Kidney epithelial cell (primary cell): ENCODE results near the gene GPR146. TPM values are rescaled to one million over a fixed set of nuclear protein-coding genes. Genes with fewer than 3 reads are reported as not detected.

ENCODE experiments used
- DNase-seq: peaks from one replicate; pipeline ENCODE4 v3.0.0-alpha.2; 2010; ENCODE audit warnings: low read depth
- H3K27me3 ChIP-seq: 2 replicates; pipeline ENCODE4 v1.6.0; 2011; ENCODE audit warnings: low read length; ENCODE audit not compliant: control insufficient read depth, insufficient read depth
- H3K36me3 ChIP-seq: 2 replicates; pipeline ENCODE4 v1.5.1; 2011; ENCODE audit warnings: low read length; ENCODE audit not compliant: control insufficient read depth, insufficient read depth
- H3K4me3 ChIP-seq: 2 replicates; pipeline ENCODE4 v1.5.1; 2011; ENCODE audit warnings: low read depth, mild to moderate bottlenecking, control low read depth, low read length
- total RNA-seq: library from RNA; depleted of rRNA; stranded (reverse); fragments of >200 nt; gene quantifications from 2 replicates; pipeline ENCODE4 v1.2.3, GENCODE V29; 2015
- TF ChIP-seq, protein P1 (sequence below): IDR thresholded peaks from 2 replicates; pipeline ENCODE4 v1.5.1; 2011; ENCODE audit warnings: mild to moderate bottlenecking, moderate library complexity, low read length, control low read depth, inconsistent platforms; ENCODE audit not compliant: insufficient read depth, poor library complexity, severe bottlenecking

The GPR146 gene
- total RNA-seq, 1 donor from 2014 or later: 0.21 TPM

DNA sequence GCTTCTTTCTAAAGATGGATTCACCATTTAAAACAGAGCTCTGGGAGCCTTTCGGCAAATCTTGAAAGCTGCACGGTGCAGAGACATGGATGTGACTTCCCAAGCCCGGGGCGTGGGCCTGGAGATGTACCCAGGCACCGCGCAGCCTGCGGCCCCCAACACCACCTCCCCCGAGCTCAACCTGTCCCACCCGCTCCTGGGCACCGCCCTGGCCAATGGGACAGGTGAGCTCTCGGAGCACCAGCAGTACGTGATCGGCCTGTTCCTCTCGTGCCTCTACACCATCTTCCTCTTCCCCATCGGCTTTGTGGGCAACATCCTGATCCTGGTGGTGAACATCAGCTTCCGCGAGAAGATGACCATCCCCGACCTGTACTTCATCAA is 47.3 kb downstream of the GPR146 start:
- peaks cover 8% of the 10 kb centered on the region for H3K27me3 ChIP-seq
- H3K36me3 ChIP-seq: no peaks in the 10 kb centered on the region
- H3K4me3 ChIP-seq: no peak overlapping the region
- TF ChIP-seq, protein P1, sequence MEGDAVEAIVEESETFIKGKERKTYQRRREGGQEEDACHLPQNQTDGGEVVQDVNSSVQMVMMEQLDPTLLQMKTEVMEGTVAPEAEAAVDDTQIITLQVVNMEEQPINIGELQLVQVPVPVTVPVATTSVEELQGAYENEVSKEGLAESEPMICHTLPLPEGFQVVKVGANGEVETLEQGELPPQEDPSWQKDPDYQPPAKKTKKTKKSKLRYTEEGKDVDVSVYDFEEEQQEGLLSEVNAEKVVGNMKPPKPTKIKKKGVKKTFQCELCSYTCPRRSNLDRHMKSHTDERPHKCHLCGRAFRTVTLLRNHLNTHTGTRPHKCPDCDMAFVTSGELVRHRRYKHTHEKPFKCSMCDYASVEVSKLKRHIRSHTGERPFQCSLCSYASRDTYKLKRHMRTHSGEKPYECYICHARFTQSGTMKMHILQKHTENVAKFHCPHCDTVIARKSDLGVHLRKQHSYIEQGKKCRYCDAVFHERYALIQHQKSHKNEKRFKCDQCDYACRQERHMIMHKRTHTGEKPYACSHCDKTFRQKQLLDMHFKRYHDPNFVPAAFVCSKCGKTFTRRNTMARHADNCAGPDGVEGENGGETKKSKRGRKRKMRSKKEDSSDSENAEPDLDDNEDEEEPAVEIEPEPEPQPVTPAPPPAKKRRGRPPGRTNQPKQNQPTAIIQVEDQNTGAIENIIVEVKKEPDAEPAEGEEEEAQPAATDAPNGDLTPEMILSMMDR: no peak
- DNase-seq: no peak

DNA sequence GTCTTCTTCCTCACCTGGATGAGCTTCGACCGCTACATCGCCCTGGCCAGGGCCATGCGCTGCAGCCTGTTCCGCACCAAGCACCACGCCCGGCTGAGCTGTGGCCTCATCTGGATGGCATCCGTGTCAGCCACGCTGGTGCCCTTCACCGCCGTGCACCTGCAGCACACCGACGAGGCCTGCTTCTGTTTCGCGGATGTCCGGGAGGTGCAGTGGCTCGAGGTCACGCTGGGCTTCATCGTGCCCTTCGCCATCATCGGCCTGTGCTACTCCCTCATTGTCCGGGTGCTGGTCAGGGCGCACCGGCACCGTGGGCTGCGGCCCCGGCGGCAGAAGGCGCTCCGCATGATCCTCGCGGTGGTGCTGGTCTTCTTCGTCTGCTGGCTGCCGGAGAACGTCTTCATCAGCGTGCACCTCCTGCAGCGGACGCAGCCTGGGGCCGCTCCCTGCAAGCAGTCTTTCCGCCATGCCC is 47.9 kb downstream of the GPR146 start:
- H3K27me3 ChIP-seq: peaks cover 8% of the 10 kb centered on the region
- no peak for DNase-seq
- no peaks in the 10 kb centered on the region for H3K36me3 ChIP-seq
- no peak overlapping the region for H3K4me3 ChIP-seq
- TF ChIP-seq, protein P1: no peak

DNA sequence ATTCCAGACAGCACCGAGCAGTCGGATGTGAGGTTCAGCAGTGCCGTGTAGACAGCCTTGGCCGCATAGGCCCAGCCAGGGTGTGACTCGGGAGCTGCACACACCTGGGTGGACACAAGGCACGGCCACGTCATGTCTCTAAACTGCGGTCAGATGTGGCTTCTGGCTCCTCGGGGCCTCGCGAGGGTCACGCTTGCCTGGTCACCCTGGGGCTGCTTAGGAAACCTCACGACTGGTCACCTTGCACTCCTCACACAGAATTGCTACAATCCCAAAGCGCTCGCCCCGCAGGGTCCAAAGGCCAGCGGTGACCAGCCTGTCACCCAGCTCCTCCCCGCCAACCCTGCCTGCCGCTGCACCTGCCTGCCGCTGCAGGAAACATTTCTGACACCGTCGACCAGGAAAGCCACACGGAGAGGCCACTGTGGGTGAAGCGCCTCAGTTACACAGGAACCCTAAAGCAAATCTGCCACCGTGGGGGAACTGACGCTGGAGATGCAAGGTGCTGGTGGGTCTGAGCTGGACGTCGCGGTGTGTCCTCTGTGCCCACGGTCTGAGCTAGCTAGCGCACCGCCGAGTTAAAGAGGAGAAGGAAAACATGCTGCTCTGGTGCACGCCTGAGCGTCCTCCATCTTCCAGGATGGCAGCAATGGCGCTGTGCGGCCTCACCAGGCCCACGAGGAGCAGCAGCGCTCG is 48.6 kb downstream of the GPR146 start:
- TF ChIP-seq, protein P1: no peak
- peak; percentile 75 for DNase-seq

DNA sequence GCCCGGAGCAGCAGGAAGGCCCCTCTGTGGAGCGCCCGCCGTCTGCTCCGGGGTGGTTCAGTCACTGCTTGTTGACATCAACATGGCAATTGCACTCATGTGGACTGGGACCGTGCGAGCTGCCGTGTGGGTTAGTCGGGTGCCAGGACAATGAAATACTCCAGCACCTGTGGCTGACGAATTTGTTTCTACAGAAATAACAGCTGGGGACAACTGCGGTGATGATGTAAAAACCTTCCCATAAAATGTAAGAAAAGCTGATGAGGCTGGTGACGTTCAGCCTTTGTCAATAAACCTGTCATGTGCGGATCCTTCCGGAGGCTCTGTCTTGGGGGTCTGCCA is 49.1 kb downstream of the GPR146 start:
- DNase-seq: no peak
- H3K36me3 ChIP-seq: peaks cover 1% of the 10 kb centered on the region
- H3K4me3 ChIP-seq: no peak overlapping the region
- H3K27me3 ChIP-seq: peaks cover 8% of the 10 kb centered on the region
- TF ChIP-seq, protein P1: no peak

More for the DNA sequence above, 48.6 kb downstream of the GPR146 start:
- H3K4me3 ChIP-seq: no peak overlapping the region
- peaks cover 8% of the 10 kb centered on the region for H3K27me3 ChIP-seq
- H3K36me3 ChIP-seq: no peaks in the 10 kb centered on the region

DNA sequence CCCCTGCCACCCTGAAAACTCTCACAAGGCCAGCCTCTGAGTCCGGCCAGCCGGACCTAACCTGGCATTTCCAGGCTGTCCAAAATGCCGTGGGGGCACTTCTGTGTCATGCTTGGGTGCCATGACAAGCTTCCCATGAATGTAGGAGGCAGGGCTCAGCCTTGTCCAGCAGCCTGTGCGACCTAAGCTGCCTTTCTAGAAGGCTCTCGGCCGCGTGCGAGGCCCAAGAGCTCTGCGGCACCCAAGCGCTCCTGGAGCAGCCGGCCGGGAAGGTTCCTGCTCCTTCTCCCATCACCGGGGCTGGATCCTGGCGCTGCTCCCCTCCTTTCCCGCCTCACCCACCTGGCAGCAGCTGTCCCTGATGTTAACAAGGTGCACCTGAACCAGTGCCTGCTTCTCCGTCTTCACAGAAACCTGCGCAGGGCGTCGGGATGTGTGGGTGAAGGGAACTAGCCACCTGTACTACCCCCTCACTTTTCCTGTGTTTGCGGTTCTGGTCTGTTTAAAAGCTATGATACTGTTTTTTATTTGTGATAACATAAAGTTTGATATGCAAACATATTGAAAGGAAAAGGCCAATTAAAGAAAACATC is 49.7 kb downstream of the GPR146 start:
- DNase-seq: no peak
- TF ChIP-seq, protein P1: no peak
- Histone ChIP-seq H3K36me3 (peaks cover 1% of the 10 kb centered on the region), H3K27me3 (peaks cover 8% of the 10 kb centered on the region), H3K4me3 (no peak overlapping the region)
